OCI-M2 (cell line): ENCODE measurements around the gene CD151.

Experiments used
- DNase-seq: peaks from one replicate; lab custom pipeline; 2025; ENCODE audit not compliant: unreplicated experiment; lab: John Stamatoyannopoulos, UW

Gene CD151

DNA sequence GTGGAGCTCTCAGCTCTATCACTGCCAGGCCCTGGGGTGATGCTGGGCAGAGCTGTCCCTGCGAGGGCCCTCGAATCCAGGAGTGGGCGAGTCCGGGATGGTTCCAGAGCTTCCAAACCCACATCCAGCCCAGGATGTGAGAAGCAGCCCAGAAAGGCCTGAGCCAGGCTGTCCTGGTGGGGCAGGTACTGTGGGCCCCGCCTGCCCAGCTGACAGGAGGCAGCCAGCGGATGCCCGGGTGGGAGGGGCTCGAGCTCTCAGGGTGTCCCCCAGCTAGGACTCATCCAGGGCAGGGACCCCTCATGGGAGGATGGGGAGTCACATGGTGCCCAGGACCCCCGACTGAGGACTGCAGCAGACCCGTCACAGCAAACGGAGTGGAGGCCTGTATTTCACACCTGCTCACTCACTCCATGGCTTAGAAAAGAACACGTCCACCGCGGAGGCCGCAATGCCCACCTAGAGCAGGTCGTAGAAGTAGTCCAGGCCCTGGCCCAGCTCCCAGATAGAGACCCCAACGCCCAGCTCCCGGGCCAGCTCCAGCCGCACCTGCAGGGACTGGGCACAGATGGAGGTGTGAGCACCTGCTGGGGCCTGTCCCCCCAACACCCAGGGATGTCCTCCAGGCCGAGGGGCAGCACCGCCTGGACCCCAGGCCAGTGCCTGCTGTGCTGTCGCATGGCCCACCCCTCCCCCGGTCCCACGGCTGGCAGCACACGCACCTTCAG, 36.8 kb downstream of the CD151 start:
- no peak for DNase-seq

DNA sequence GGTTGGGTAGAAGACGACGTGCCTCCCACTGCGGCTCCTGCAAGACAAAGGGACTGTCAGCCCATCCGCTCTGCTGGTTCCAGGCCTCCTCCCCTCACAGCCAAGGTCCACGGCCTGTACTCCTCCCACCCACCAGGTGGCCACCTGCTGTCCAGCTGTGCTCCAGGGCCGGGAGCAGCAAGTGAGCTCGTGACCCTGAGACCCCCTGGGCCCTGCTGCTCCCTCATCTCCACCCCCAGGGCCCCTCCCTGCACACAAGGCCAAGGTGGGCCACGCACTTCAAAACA, 37.3 kb downstream of the CD151 start:
- DNase-seq, result no peak

DNA sequence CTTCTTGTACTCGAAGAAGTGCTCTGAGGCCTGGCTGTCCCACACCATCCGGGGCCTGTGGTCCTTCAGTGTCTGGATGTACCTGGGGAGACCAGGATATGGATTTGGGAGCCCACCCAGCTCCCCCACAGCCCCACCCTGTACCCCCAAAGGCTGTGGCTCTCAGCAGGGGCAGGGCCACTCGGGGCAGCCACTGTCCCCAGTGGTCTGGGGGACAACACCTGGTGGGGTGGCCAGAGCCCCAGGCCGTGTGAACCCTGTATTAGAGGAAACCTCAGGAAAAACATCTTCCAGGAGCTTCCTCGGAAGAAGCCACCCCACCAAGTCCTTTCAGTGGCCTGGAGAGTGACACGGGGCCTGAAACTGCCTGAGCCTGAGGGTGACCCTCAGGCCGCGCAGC, 37.7 kb downstream of the CD151 start:
- no peak for DNase-seq

DNA sequence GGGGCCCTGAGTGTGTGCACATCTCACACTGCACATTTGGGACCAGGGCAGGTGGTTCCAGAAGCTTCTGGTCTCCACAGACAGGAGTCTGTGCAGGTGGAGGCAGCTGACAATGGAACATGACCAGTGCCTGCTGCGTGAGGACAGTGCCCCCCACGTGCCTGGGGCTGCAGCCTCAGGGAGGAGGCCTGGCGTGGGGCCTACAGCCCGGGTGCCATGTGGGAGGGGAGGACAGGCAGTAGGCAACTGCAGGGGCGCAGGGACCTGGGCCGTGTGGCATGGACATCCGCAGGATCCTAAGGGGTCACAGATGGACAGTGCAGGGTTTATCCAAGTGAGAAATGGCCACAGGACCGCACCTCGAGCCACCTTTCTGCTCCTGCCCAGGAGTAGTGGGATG, 38.7 kb downstream of the CD151 start:
- DNase-seq, result no peak

DNA sequence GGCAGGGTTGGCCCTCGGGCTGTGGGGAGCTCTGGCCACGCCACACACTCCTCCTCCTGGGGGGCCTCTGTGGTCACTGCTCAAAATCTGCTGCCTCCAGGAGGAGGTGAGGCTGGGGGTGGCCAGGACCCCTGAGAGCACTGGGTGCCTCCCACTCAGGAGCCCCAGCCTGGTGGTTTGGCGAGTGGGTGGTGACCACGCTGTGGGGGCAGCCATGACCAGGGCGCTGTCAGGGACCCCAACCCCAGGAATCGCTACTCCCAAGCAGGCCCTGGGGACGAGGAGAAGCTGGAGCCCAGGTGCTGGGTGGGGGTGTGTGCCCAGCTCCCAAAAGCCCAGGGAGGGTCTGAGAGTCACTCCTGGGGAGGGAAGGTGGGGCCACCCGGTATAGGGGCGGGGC, 40.0 kb downstream of the CD151 start:
- no peak for DNase-seq

DNA sequence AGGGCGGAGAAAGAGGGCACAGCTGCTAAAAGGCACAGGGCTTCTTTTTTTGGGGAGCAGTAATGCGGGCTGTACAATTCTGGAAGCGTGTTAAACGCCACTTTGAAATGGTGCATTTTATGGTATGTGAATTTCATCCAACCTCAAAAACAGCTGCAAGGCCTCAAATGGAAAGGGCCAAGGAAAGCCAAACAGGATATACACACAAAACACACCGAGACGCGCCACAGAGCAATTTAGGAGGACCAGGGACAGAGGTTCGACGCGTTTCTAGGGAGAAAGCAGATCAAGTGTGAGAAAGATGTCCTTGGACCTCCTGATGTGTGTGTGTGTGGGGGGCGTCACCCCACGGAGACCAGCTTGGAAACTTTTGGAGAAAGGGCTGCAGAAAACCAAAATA, 41.0 kb downstream of the CD151 start:
- no peak for DNase-seq

DNA sequence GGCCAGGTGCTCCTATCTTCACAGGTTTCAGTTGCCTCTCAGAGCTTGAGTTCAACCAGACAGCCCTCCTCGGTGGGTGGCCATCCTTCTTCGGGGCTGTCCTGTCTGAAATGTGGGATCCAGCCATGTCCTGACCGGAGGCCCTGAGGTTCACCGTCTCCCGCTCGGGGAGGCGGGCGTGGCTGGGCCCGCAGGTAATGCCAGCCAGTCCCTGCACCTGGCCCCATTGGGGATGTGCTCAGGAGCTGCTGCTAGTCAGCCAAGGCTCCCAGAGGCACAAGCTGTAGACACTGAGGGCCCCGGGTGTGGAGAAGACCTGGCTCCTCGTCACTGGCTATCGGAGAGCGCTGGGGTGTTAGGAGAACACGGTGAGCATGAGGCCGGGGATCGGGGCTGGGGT, 42.5 kb downstream of the CD151 start:
- no peak for DNase-seq

DNA sequence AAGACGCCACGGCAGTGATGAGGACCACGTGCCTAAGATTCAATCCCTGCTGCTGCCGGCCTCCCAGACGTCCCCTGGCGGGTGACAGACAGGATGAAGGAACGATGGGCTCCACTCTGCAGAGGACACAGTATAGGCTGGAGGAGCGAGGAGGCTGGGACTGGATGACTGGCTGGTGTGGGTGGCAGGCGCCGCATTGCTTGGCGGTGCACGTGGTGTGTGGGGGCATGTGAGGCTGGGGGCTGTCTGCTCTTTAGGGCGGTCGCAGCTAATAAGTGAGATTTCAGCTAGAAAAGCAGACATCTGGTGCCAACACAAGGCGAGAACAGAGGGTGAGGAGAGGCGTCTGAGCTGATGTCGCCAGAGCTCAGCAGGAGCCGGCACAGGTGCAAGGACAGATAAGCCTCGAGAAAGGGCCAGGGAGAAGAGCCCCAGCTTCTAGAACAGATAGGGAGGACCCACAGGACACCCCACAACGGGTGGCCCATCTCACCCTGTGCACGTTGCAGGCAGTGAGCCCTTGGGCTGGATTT, 43.1 kb downstream of the CD151 start:
- DNase-seq, result no peak

DNA sequence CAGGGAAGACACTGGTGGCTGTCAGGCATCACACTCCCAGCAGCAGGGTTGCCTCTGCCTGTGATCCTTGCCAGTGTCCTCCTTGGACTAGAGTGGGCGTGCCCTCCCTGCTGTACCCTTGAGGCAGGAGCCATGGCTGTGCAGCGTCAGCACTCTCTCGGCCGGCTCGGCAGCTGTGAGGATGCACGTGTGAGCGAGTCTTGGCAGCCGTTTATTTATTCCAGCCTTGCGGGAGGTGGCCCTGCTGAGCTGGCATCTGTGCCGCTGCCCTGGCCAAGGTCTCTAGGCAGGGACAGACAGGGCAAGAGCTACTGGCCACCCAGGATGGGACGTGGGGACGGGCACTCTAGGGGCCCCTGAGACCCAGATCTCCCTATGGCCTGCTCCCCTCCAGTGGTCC, 43.8 kb downstream of the CD151 start:
- DNase-seq, result no peak

DNA sequence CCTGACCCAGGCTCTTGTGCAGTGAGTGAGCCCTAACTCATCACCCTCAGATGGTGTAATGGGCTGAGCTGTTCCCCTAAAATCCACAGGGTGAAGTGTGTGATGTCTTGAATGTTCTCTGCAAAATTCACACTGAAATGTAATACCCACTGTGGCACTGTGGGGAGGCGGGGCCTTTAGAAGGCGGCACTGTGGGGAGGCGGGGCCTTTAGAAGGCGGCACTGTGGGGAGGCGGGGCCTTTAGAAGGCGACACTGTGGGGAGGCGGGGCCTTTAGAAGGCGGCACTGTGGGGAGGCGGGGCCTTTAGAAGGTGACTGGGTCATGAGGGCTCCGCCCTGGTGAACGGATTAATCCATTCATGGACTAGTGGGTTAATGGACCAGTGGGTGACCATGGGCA, 44.8 kb downstream of the CD151 start:
- DNase-seq, result no peak

DNA sequence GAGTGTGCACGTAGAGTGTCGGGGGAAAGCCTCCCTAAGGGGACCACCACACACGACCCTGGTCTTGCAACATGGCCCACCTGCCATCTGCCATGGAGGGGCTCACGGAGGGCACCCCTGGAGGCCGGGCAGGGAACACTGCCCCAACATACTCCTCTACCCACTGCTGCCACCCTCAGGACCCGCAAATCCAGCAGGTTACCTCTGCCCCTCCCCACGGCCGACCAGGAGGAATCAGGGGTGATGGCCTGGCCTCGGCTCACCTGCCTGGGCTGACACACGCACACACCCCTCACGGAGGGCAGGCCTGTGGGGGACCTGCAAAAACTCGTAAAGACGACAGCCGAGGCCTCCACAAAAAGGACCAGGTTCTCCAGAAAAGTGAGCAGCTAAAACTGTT, 47.7 kb downstream of the CD151 start:
- DNase-seq, result no peak

DNA sequence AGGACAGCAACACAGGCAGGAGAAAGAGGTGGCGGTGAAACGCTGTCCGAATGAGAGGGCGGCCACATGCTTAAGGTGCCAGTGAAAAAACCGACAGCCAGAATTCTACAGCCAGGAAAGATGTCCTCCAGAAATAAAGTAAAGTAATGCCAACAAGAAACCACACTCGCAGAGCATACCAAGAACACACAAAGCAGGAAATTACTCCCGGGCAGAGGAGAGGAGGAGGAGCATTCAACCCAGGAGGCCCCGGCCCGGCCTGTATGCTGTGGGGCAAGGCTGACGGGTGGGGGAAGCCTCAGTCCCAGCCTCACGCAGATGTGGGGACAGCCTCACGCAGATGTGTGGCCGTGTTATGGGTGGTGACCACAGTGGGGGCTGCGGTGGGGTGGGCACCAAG, 49.8 kb downstream of the CD151 start:
- no peak for DNase-seq

DNA sequence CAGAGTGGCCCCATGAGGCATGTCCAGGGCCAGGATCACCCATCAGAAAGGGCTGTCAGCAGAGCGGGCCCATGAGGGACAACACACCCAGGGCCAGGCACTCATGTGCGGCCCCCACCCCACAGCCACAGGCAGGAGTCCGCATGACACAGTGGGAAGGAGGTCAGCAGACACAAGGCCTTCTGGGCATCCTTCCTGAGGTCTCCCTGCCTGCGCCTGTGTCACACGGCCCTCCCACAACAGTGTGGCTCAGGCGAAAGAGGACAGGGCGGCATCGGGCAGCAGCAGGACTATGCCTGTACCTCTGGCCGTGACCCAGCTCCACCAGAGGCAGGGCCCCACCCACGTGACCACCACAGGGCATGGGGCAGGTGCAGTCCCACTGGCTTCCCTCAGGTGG, 50.8 kb downstream of the CD151 start:
- no peak for DNase-seq

DNA sequence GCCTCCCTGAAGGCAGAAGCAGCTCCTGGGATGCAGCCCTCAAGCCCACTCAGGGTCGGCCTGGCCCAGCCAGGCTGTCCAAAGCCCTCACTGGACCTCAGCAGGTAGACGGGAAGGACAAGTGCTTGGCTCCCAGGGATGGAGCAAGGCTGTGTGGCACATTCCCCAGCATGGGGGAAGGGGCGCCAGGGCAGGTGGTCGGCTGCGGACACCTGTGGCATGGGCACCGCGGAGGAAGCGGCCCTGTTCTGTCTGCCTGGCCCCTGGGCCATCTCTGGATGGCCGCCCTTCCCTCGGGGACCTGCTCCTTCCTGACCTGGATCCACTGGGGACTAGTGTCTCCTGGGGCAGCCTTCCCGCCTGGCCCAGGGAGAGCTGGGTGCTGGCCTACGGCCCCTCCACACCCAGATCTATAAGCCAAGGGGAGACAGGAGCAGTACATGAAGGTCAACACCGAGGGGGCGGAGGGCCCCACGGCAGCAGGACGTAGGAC, 51.9 kb downstream of the CD151 start:
- no peak for DNase-seq

DNA sequence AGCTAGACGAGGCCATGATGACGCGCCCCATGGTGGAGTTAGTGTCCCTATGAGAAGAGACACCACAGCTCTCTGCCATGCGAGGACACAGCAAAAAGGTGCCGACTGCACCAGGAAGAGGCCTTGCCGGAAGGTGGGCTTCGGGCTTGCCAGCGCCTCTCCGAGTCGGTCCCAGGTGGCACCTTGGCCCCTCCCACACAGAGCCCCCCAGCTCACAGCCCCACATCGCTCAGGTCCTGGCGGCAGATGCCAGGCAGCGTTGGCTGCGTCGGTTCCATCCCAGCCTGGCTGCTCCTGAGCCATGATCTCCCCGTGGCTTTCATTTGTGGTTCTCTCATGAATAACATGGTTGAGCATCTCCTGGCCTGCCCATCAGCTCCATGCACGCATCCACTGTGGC, 53.8 kb downstream of the CD151 start:
- no peak for DNase-seq

DNA sequence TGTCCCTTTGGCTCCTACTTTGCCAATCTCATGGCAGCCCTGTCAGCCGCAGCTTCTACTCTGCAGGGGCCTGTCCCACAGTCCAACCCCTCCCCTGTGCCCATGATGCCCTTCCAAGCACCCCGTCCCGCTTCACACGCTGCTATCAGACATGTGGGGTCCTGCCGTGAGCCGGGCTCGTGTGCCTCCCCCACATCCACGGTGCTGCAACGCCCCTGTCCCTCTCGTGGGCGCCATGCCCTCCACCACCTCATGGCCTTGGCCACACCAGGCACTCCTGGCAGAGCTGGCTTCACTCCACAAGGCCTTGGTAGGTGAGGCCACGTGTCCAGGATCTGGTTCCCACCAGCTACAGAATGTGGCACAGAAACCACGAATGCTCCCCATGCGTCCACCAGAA, 54.8 kb downstream of the CD151 start:
- no peak for DNase-seq
